Activated CD4-positive, alpha-beta T cell treated with anti-CD3 and anti-CD28 coated beads, Interleukin-2, amount 10 ng/mL, durations not matched to agents 24 days and 14 days (primary cell): ENCODE data around the gene NCAN. TPM values are rescaled to one million over a fixed set of nuclear protein-coding genes. Genes with fewer than 3 reads are reported as not detected.
"Not testable (repeated sequence)": the region's sequence is repeated elsewhere in the genome, so short reads cannot be mapped to it uniquely, and the experiment has no call there.

Experiments used
- DNase-seq: peaks from one replicate; pipeline ENCODE4 v3.0.0; 2022
- H3K27ac Mint-ChIP-seq: one replicate; pipeline ENCODE4 v1.8.0; 2022; ENCODE audit warnings: mild to moderate bottlenecking, mixed read lengths
- H3K27me3 Mint-ChIP-seq: one replicate; pipeline ENCODE4 v1.8.0; 2022; ENCODE audit warnings: mixed read lengths
- H3K36me3 Mint-ChIP-seq: one replicate; pipeline ENCODE4 v1.8.0; 2022; ENCODE audit warnings: low read depth, mild to moderate bottlenecking, mixed read lengths
- H3K4me1 Mint-ChIP-seq: one replicate; pipeline ENCODE4 v1.8.0; 2021; ENCODE audit warnings: mixed read lengths
- H3K4me3 Mint-ChIP-seq: one replicate; pipeline ENCODE4 v1.8.0; 2022; ENCODE audit warnings: mild to moderate bottlenecking, moderate library complexity, mixed read lengths
- H3K9me3 Mint-ChIP-seq: one replicate; pipeline ENCODE4 v1.8.0; 2021; ENCODE audit warnings: mixed read lengths
- intact Hi-C: fragments of 100-400 bp; cut with micrococcal nuclease; formaldehyde crosslinking; loops from one replicate; pipeline ENCODE4 v1.15.1; 2023
- total RNA-seq: library from RNA; stranded (reverse); gene quantifications from 2 replicates; pipeline ENCODE4 v1.2.3, GENCODE V29; 2022

Gene NCAN
- total RNA-seq: 0.02 TPM in 1 of 2 replicates, not detected in the other

DNA sequence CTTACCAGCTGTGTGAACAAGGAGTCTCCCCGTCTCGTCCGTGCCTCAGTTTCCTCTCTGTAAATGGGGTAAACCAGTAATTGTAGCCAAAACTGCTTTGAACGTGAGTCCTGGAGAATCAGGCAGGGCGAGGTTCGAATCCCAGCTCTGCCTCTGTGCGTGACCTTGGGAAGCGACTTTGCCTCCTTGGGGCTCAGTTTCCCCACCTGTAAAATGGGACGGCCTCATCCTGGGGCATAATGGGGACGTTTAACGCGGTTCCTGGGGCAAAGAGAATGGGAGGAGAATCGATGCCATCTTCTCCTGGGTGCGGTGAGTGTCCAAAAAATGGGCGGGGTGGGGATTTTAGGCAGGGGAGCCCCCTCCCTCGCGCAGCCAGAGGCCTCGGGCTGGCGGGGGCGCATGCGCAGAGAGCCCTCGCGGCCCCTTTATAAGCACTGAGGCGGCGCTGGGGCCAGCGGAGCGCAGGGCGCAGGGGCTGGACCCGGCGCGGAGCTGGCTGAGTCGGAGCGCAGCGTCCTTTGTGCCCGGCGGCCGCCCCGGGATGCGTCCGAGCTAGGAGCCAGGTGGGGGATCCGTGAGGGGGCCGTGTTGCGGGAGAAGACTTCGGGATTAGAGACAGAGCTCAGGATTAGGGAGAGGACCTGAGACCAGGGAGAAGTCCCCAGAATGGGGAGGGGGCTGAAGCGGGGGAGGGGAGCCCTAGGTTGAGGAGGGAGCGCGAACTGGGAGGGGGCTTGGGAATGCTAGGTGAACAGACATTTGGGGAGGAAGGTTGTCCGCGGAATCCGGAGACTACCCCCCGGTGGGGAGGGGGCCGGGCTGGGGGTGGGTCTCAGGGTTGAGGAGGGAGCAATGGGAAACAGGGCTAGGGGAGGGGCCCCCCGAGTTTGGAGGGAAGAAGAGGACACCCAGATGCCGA is at the start of gene NCAN:
NCAN (plus strand) TSS at position 460 of the 922 bp plus-strand sequence. CDS start 4,996 bp downstream, outside the sequence.
- H3K9me3 Mint-ChIP-seq: peaks cover 8% of the 10 kb centered on the region

DNA sequence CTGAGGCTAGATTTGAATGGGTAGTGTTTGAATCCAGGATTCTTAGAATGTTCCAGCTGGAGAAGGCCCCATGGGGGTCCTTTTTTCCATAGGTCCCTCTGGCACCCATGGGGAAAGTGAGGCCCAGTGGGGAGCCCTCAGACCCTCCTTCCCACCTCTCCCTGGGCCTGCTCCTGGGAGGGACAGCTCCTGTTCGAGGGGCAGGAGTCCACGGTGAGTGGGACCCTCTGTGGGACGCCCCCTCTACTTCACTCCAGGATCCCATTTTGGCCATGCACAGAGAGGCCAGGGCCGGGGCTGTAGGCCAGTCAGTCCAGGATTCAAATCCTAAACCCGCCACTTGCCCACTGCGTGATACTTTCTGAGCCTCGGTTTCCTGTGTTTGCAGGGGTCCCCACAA is 49.3 kb upstream of the NCAN start:
- Mint-ChIP-seq H3K4me1 (peaks cover 2% of the 10 kb centered on the region), H3K27ac (no peak overlapping the region), H3K27me3 (no peaks in the 10 kb centered on the region), H3K4me3 (no peak overlapping the region), H3K36me3 (peaks cover 2% of the 10 kb centered on the region), H3K9me3 (no peaks in the 10 kb centered on the region)
- intact Hi-C loops: no loop called here
- DNase-seq: no peak

More for the DNA sequence above, at the start of gene NCAN:
- Mint-ChIP-seq H3K4me1 (peaks cover 17% of the 10 kb centered on the region), H3K27ac (no peak within 1 kb of the TSS), H3K36me3 (peaks cover 3% of the 10 kb centered on the region), H3K27me3 (peaks cover 34% of the 10 kb centered on the region), H3K4me3 (no peak within 1 kb of the TSS)
- intact Hi-C loops: no loop called here
- no peak for DNase-seq

DNA sequence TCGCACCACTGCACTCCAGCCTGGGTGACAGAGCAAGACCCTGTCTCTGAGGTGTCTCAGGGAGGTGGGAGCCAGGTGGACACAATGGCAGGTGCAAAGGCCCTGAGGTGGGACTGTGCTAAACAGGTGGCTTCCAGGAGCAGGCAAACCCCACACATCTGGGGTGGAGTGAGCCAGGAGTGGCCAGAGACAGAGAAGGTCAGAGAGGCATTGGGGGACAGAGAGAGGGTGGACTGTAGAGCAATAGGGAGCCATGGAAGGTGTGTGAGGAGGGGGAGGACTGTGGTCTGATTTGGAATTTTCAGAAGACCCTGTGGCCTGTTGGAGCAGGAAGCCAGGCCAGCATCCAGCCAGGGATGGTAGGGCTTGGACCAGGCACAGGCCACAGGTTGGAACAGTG is 46.4 kb upstream of the NCAN start:
- Mint-ChIP-seq H3K9me3 (no peaks in the 10 kb centered on the region), H3K4me1 (peaks cover 5% of the 10 kb centered on the region)

GRCh38 chr19:19167612-19168011 is 44.1 kb upstream of the NCAN start:
- Mint-ChIP-seq H3K27me3 (peaks cover 4% of the 10 kb centered on the region), H3K27ac (no peak overlapping the region)
- intact Hi-C loops: no loop called here

More for the DNA sequence above, 46.4 kb upstream of the NCAN start:
- H3K27me3 Mint-ChIP-seq: no peaks in the 10 kb centered on the region
- no peak for DNase-seq
- intact Hi-C loops: no loop called here
- H3K4me3 Mint-ChIP-seq: no peak overlapping the region
- H3K36me3 Mint-ChIP-seq: peaks cover 2% of the 10 kb centered on the region
- H3K27ac Mint-ChIP-seq: no peak overlapping the region

GRCh38 chr19:19169236-19170052 is 42.3 kb upstream of the NCAN start:
- intact Hi-C loops: no loop called here
- H3K4me3 Mint-ChIP-seq: peak overlapping the region; percentile 43

More at GRCh38 chr19:19167612-19168011, 44.1 kb upstream of the NCAN start:
- no peak overlapping the region for H3K4me3 Mint-ChIP-seq
- peaks cover 12% of the 10 kb centered on the region for H3K4me1 Mint-ChIP-seq
- no peak for DNase-seq
- peaks cover 4% of the 10 kb centered on the region for H3K36me3 Mint-ChIP-seq
- no peaks in the 10 kb centered on the region for H3K9me3 Mint-ChIP-seq

DNA sequence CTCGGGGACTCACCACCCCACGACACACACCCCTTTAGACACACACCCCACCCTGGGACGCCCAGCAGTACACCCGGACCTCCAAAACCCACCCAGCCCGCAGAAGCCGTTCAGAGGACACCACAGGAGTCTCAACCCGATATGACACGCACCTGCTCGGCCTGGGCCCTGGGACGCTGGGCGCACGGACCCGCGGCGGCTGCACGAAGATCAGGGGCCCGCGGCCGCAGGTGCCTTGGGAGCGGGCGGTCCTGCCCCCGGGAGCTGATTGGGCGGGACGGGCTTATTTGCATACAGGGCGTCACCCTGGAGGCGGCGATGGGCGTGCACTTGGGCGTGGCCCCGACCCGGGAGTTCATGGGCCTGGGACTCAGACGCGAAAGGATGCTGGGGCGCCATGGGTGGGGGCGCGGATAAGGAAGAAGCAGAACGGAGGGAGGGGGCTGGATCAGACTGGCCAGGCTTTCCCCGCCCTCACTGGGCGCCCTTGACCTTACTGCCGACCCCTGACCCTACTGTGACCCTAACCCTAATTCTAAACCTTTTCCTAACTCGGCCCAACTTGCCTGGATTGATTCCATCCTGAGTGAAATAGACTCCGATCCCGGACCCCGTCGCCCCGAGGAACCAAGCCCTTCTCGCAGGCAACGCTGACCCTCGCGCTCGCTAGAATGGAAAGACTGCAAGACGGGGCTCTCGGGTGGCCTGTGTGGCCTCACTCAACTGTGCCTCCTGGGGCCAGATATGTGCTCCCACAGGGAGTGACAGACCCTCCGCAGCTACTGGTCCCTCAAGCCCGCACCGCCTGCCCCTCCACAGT is 41.5 kb upstream of the NCAN start, which contains the start of gene MEF2B:
MEF2B (minus strand) TSS at position 211 of the 820 bp plus-strand sequence. CDS start 19,528 bp downstream, outside the sequence.
- Mint-ChIP-seq H3K9me3 (no peaks in the 10 kb centered on the region), H3K27me3 (peaks cover 4% of the 10 kb centered on the region), H3K4me1 (peaks cover 12% of the 10 kb centered on the region), H3K4me3 (peak within 1 kb of the TSS; percentile 43), H3K27ac (no peak within 1 kb of the TSS), H3K36me3 (peaks cover 4% of the 10 kb centered on the region)
- intact Hi-C loops: no loop called here
- peak; percentile 94 for DNase-seq

More at GRCh38 chr19:19169236-19170052, 42.3 kb upstream of the NCAN start:
- Mint-ChIP-seq H3K4me1 (peaks cover 12% of the 10 kb centered on the region), H3K36me3 (peaks cover 4% of the 10 kb centered on the region), H3K27ac (no peak overlapping the region), H3K27me3 (peaks cover 4% of the 10 kb centered on the region), H3K9me3 (no peaks in the 10 kb centered on the region)
- DNase-seq: no peak

DNA sequence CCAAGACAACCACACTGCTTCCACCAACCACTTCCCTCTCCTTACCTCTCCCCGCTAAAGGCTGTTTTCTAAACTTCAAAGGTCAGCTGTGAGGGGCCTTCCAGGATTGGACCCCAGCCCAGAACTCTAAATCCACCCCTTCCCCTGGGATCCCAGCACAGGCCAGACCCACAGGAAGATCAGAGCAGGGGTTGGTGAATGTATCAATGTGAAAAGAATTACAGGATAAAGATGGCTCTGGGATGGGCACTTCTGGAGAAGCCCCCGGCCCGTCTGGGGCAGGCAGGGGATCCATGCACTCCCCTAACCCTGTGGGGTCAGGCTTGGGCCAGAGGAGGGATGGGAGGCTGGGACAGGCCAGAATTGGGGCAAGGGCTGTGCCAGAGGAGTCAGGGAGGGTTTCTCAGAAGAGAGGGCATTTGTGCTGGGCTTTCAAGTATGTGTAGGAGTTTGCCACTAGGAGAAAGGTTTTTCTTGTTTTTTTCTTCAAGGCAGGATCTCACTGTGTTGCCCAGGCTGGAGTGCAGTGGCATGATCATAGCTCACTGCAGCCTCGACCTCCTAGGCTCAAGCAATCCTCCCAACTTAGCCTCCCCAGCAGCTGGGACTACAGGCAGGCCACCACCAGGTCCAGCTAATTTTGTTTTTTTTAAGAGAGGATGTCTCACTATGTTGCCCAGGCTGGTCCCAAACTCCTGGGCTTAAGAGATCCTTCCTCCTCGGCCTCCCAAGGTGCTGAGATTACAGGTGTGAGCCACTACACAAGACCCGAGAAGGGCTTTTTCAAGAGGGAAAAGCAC is 40.7 kb upstream of the NCAN start:
- Mint-ChIP-seq H3K4me3 (peak overlapping the region; percentile 43), H3K27ac (no peak overlapping the region), H3K36me3 (peaks cover 4% of the 10 kb centered on the region), H3K27me3 (peaks cover 4% of the 10 kb centered on the region), H3K9me3 (no peaks in the 10 kb centered on the region), H3K4me1 (peaks cover 12% of the 10 kb centered on the region)
- DNase-seq: no peak
- intact Hi-C loops: no loop called here

GRCh38 chr19:19171821-19172532 is 39.8 kb upstream of the NCAN start:
- no peak overlapping the region for H3K27ac Mint-ChIP-seq
- peaks cover 9% of the 10 kb centered on the region for H3K36me3 Mint-ChIP-seq
- peaks cover 12% of the 10 kb centered on the region for H3K4me1 Mint-ChIP-seq
- peaks cover 4% of the 10 kb centered on the region for H3K27me3 Mint-ChIP-seq
- DNase-seq: no peak
- intact Hi-C loops: no loop called here
- no peak overlapping the region for H3K4me3 Mint-ChIP-seq
- no peaks in the 10 kb centered on the region for H3K9me3 Mint-ChIP-seq

- intact Hi-C loops, H3K4me3 Mint-ChIP-seq: not testable (repeated sequence)
- H3K4me1 Mint-ChIP-seq: peaks cover 12% of the 10 kb centered on the region
These were observed 38.5 kb upstream of the NCAN start for GRCh38 chr19:19173243-19173642.

DNA sequence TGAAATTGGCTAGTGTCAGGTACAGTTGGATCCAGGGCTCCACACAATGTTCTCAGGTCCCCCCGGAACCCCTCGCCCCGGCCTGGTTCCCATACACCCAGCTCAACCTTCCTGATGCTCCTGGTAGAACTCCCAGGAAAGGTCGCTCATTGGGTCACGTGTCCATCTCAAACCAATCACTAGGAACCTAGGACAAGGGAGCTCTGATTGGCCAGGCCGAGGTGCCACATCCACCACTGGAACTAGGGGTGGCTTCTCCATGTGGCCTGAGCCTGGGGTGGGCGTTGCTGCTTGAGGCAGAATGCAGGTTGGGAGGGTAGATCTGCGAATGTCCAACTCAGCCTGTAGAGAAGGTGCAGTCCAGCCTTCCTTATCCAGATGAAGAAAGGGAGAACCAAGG is 34.8 kb upstream of the NCAN start:
- H3K9me3 Mint-ChIP-seq: no peaks in the 10 kb centered on the region
- no peak overlapping the region for H3K27ac Mint-ChIP-seq
- no peaks in the 10 kb centered on the region for H3K27me3 Mint-ChIP-seq
- peaks cover 21% of the 10 kb centered on the region for H3K36me3 Mint-ChIP-seq
- H3K4me3 Mint-ChIP-seq: no peak overlapping the region
- DNase-seq: no peak
- H3K4me1 Mint-ChIP-seq: no peaks in the 10 kb centered on the region
- intact Hi-C loops: no loop called here

More at GRCh38 chr19:19173243-19173642, 38.5 kb upstream of the NCAN start:
- H3K27ac Mint-ChIP-seq, DNase-seq, H3K27me3 Mint-ChIP-seq, H3K9me3 Mint-ChIP-seq: not testable (repeated sequence)
- peaks cover 11% of the 10 kb centered on the region for H3K36me3 Mint-ChIP-seq

DNA sequence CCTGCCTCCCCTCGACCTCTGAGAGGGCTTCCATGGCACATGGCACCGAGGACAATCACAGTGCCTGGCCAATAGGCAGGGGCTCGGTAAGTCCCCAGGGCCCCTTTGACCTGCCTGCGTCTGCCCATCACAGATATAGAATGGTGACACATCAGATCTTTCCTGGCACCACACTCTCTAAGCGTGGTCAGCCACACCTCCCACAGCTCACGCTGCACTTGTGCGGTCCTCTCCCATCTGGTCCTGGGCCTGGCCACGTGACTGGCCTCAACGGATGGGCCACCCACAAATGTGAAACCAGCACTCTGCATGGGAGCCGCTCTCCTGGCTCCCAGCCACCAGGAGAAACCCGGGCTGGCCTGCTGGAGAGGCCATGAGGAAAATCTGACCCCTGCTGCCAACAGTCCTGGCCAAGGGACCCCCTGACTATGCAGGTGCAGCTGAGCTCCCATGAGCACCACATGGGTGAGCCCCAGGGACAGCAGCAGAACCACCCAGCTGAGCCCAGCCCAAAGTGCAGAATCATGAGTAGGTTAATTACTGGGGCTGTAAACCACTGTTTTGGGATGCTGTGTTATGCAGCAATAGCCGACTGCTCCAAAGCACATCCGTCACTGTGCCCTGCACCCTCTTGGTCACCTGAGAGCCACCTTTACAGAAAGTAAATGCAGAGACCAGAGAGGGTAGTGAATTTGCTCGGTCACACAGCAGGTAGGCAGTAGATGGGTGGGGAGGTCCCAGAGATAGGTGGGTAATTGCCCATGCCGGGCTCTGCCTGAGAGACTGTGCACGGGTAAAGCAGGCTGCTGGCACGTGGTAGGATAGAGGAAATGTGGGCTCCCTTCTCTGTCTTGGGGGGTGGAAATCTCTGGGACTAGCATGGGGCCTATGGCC is 32.0 kb upstream of the NCAN start:
- no peaks in the 10 kb centered on the region for H3K9me3 Mint-ChIP-seq
- no peaks in the 10 kb centered on the region for H3K4me1 Mint-ChIP-seq
- peaks cover 31% of the 10 kb centered on the region for H3K36me3 Mint-ChIP-seq
- H3K27me3 Mint-ChIP-seq: no peaks in the 10 kb centered on the region
- no peak for DNase-seq
- H3K27ac Mint-ChIP-seq: no peak overlapping the region
- intact Hi-C loops: no loop called here
- H3K4me3 Mint-ChIP-seq: no peak overlapping the region
